ENCODE results near the gene PSG2.
"Not testable (repeated sequence)": the region's sequence is repeated elsewhere in the genome, so short reads cannot be mapped to it uniquely, and the experiment has no call there.

PSG2 gene

GRCh38 chr19:43077881-43078280 lies 4.6 kb downstream of the PSG2 start:
- not testable (repeated sequence) for DNase-seq (ENCODE audit: low read depth in 2 of 2)

- not testable (repeated sequence) for DNase-seq (ENCODE audit: low read depth in 2 of 2)
Measured at GRCh38 chr19:43062418-43062817, 20.1 kb downstream of the PSG2 start.

- DNase-seq (ENCODE audit: low read depth in 2 of 2), result not testable (repeated sequence)
Measured at GRCh38 chr19:43061326-43061725, 21.2 kb downstream of the PSG2 start.

GRCh38 chr19:43060254-43060653 lies 22.2 kb downstream of the PSG2 start:
- DNase-seq (ENCODE audit: low read depth in 2 of 2), result not testable (repeated sequence)

- DNase-seq (ENCODE audit: low read depth in 2 of 2), result not testable (repeated sequence)
Measured at GRCh38 chr19:43059482-43059881, 23.0 kb downstream of the PSG2 start.

- not testable (repeated sequence) for DNase-seq (ENCODE audit: low read depth in 2 of 2)
Measured at GRCh38 chr19:43058440-43058839, 24.1 kb downstream of the PSG2 start.

- DNase-seq (ENCODE audit: low read depth in 2 of 2), result not testable (repeated sequence)
Measured at GRCh38 chr19:43047966-43048365, 34.5 kb downstream of the PSG2 start.

- not testable (repeated sequence) for DNase-seq (ENCODE audit: low read depth in 2 of 2)
Measured at GRCh38 chr19:43046578-43046977, 35.9 kb downstream of the PSG2 start.

GRCh38 chr19:43043492-43044180 lies 38.9 kb downstream of the PSG2 start:
- DNase-seq (ENCODE audit: low read depth in 2 of 2), result not testable (repeated sequence)

- not testable (repeated sequence) for DNase-seq (ENCODE audit: low read depth in 2 of 2)
Measured at GRCh38 chr19:43031645-43032044, 50.9 kb downstream of the PSG2 start.

- no peak for DNase-seq (ENCODE audit: low read depth in 2 of 2)
Measured at GRCh38 chr19:43028866-43029265, 53.6 kb downstream of the PSG2 start.

- not testable (repeated sequence) for DNase-seq (ENCODE audit: low read depth in 2 of 2)
Measured at GRCh38 chr19:43027985-43028384, 54.5 kb downstream of the PSG2 start.

GRCh38 chr19:43027061-43027460 lies 55.4 kb downstream of the PSG2 start:
- DNase-seq (ENCODE audit: low read depth in 2 of 2), result not testable (repeated sequence)

GRCh38 chr19:43026369-43026768 lies 56.1 kb downstream of the PSG2 start, which contains the start of gene PSG11:
PSG11 (minus strand) TSS chr19:43026469; CDS start chr19:43026372, 97 bp downstream.
- DNase-seq (ENCODE audit: low read depth in 2 of 2), result not testable (repeated sequence)

- DNase-seq (ENCODE audit: low read depth in 2 of 2), result not testable (repeated sequence)
Measured at GRCh38 chr19:43022098-43022497, 60.4 kb downstream of the PSG2 start.

GRCh38 chr19:43021629-43022028 lies 60.9 kb downstream of the PSG2 start:
- DNase-seq (ENCODE audit: low read depth in 2 of 2), result not testable (repeated sequence)

- DNase-seq (ENCODE audit: low read depth in 2 of 2), result not testable (repeated sequence)
Measured at GRCh38 chr19:43019588-43019987, 62.9 kb downstream of the PSG2 start.

All from activated CD8-positive, alpha-beta memory T cell treated with anti-CD3 and anti-CD28 coated beads for 4 hours (primary cell).